ENCODE data around the gene NOTCH3. TPM values are rescaled to one million over a fixed set of nuclear protein-coding genes. Genes with fewer than 3 reads are reported as not detected.

Gene NOTCH3
- total RNA-seq, 1 donor from 2014 or later, result 162 TPM

GRCh38 chr19:15113245-15114152 lies 87.3 kb downstream of the NOTCH3 start:
- Histone ChIP-seq H3K9me3 (ENCODE audit: insufficient read depth, low read depth, low read length) (no peaks in the 10 kb centered on the region), H4K20me1 (ENCODE audit: insufficient read depth, low read length) (peaks cover 48% of the 10 kb centered on the region), H3K79me2 (ENCODE audit: insufficient read depth, low read length) (peaks cover 28% of the 10 kb centered on the region), H3K4me3 (ENCODE audit: insufficient read depth, low read depth, low read length) (no peak overlapping the region), H2AFZ (ENCODE audit: low read depth, low read length) (no peak overlapping the region), H3K27ac (ENCODE audit: low read depth, low read length) (peak overlapping the region; percentile 47), H3K4me2 (ENCODE audit: low read length) (no peak overlapping the region), H3K4me1 (ENCODE audit: insufficient read depth, low read length) (peaks cover 5% of the 10 kb centered on the region), H3K9ac (ENCODE audit: low read length) (no peak overlapping the region), H3K27me3 (ENCODE audit: insufficient read depth, low read length) (no peaks in the 10 kb centered on the region), H3K36me3 (ENCODE audit: insufficient read depth, low read length) (peaks cover 34% of the 10 kb centered on the region)
- FAIRE-seq (no peak), DNase-seq (ENCODE audit: low read depth) (no peak)
- Mint-ChIP-seq H3K4me1 (ENCODE audit: low read depth, unreplicated experiment) (peaks cover 5% of the 10 kb centered on the region), H3K4me3 (ENCODE audit: unreplicated experiment) (no peak overlapping the region), H3K27me3 (ENCODE audit: low read depth, unreplicated experiment) (no peaks in the 10 kb centered on the region), H3K36me3 (ENCODE audit: low read depth, unreplicated experiment) (peaks cover 20% of the 10 kb centered on the region), H3K27ac (ENCODE audit: unreplicated experiment) (no peak overlapping the region), H3K9me3 (ENCODE audit: unreplicated experiment) (no peaks in the 10 kb centered on the region)
- TF ChIP-seq EZH2 (IDR thresholded peaks at IDR 0.05; ENCODE audit: insufficient read depth, low read length) (no peak), CTCF (IDR thresholded peaks at IDR 0.05; ENCODE audit: insufficient read depth, low read depth, low read length) (no peak)

- H3K4me3 ChIP-seq (ENCODE audit: insufficient read depth, low read depth, low read length), result no peak overlapping the region
- TF ChIP-seq EZH2 (IDR thresholded peaks at IDR 0.05; ENCODE audit: insufficient read depth, low read length), result no peak
- no peak for TF ChIP-seq CTCF (IDR thresholded peaks at IDR 0.05; ENCODE audit: insufficient read depth, low read depth, low read length)
- no peak overlapping the region for H3K9ac ChIP-seq (ENCODE audit: low read length)
- no peaks in the 10 kb centered on the region for H3K9me3 ChIP-seq (ENCODE audit: insufficient read depth, low read depth, low read length)
- no peaks in the 10 kb centered on the region for H3K27me3 ChIP-seq (ENCODE audit: insufficient read depth, low read length)
- Mint-ChIP-seq H3K27ac (ENCODE audit: unreplicated experiment) (no peak overlapping the region), H3K4me3 (ENCODE audit: unreplicated experiment) (no peak overlapping the region), H3K36me3 (ENCODE audit: low read depth, unreplicated experiment) (peaks cover 16% of the 10 kb centered on the region), H3K9me3 (ENCODE audit: unreplicated experiment) (no peaks in the 10 kb centered on the region), H3K27me3 (ENCODE audit: low read depth, unreplicated experiment) (no peaks in the 10 kb centered on the region), H3K4me1 (ENCODE audit: low read depth, unreplicated experiment) (peaks cover 7% of the 10 kb centered on the region)
- FAIRE-seq (no peak), DNase-seq (ENCODE audit: low read depth) (no peak)
- H2AFZ ChIP-seq (ENCODE audit: low read depth, low read length), result no peak overlapping the region
- H3K4me1 ChIP-seq (ENCODE audit: insufficient read depth, low read length), result peaks cover 11% of the 10 kb centered on the region
- H3K27ac ChIP-seq (ENCODE audit: low read depth, low read length), result no peak overlapping the region
- H3K36me3 ChIP-seq (ENCODE audit: insufficient read depth, low read length), result peaks cover 32% of the 10 kb centered on the region
- no peak overlapping the region for H3K4me2 ChIP-seq (ENCODE audit: low read length)
- peaks cover 38% of the 10 kb centered on the region for H3K79me2 ChIP-seq (ENCODE audit: insufficient read depth, low read length)
- peaks cover 53% of the 10 kb centered on the region for H4K20me1 ChIP-seq (ENCODE audit: insufficient read depth, low read length)
Measured at GRCh38 chr19:15112385-15112784, 88.4 kb downstream of the NOTCH3 start.

GRCh38 chr19:15111758-15112157 lies 89.0 kb downstream of the NOTCH3 start:
- no peak for DNase-seq (ENCODE audit: low read depth)
- no peaks in the 10 kb centered on the region for H3K27me3 Mint-ChIP-seq (ENCODE audit: low read depth, unreplicated experiment)
- peaks cover 8% of the 10 kb centered on the region for H3K4me1 Mint-ChIP-seq (ENCODE audit: low read depth, unreplicated experiment)
- peaks cover 13% of the 10 kb centered on the region for H3K4me1 ChIP-seq (ENCODE audit: insufficient read depth, low read length)
- no peak overlapping the region for H3K27ac ChIP-seq (ENCODE audit: low read depth, low read length)
- H3K79me2 ChIP-seq (ENCODE audit: insufficient read depth, low read length), result peaks cover 38% of the 10 kb centered on the region
- H3K27ac Mint-ChIP-seq (ENCODE audit: unreplicated experiment), result no peak overlapping the region
- TF ChIP-seq EZH2 (IDR thresholded peaks at IDR 0.05; ENCODE audit: insufficient read depth, low read length) (no peak), CTCF (IDR thresholded peaks at IDR 0.05; ENCODE audit: insufficient read depth, low read depth, low read length) (no peak)
- FAIRE-seq, result no peak
- no peak overlapping the region for H3K4me3 ChIP-seq (ENCODE audit: insufficient read depth, low read depth, low read length)
- H3K4me2 ChIP-seq (ENCODE audit: low read length), result no peak overlapping the region
- peaks cover 53% of the 10 kb centered on the region for H4K20me1 ChIP-seq (ENCODE audit: insufficient read depth, low read length)
- no peaks in the 10 kb centered on the region for H3K9me3 Mint-ChIP-seq (ENCODE audit: unreplicated experiment)
- H3K4me3 Mint-ChIP-seq (ENCODE audit: unreplicated experiment), result no peak overlapping the region
- peaks cover 11% of the 10 kb centered on the region for H3K36me3 Mint-ChIP-seq (ENCODE audit: low read depth, unreplicated experiment)
- H3K27me3 ChIP-seq (ENCODE audit: insufficient read depth, low read length), result no peaks in the 10 kb centered on the region
- H3K36me3 ChIP-seq (ENCODE audit: insufficient read depth, low read length), result peaks cover 32% of the 10 kb centered on the region
- H2AFZ ChIP-seq (ENCODE audit: low read depth, low read length), result no peak overlapping the region
- no peak overlapping the region for H3K9ac ChIP-seq (ENCODE audit: low read length)
- H3K9me3 ChIP-seq (ENCODE audit: insufficient read depth, low read depth, low read length), result no peaks in the 10 kb centered on the region

All from astrocyte (in vitro differentiated cells and primary cell).